K562 treated with DMSO at 1 percent for 24 hours (cell line): ENCODE measurements around the gene STON2. TPM values are rescaled to one million over a fixed set of nuclear protein-coding genes. Genes with fewer than 3 reads are reported as not detected.

Source experiments
- total RNA-seq: library from RNA; unstranded; fragments of 300-600 nt; gene quantifications from 2 replicates; pipeline ENCODE4 v1.2.3, GENCODE V29; 2022; ENCODE audit warnings: low read depth; ENCODE audit not compliant: insufficient read depth

Gene STON2, protein sequence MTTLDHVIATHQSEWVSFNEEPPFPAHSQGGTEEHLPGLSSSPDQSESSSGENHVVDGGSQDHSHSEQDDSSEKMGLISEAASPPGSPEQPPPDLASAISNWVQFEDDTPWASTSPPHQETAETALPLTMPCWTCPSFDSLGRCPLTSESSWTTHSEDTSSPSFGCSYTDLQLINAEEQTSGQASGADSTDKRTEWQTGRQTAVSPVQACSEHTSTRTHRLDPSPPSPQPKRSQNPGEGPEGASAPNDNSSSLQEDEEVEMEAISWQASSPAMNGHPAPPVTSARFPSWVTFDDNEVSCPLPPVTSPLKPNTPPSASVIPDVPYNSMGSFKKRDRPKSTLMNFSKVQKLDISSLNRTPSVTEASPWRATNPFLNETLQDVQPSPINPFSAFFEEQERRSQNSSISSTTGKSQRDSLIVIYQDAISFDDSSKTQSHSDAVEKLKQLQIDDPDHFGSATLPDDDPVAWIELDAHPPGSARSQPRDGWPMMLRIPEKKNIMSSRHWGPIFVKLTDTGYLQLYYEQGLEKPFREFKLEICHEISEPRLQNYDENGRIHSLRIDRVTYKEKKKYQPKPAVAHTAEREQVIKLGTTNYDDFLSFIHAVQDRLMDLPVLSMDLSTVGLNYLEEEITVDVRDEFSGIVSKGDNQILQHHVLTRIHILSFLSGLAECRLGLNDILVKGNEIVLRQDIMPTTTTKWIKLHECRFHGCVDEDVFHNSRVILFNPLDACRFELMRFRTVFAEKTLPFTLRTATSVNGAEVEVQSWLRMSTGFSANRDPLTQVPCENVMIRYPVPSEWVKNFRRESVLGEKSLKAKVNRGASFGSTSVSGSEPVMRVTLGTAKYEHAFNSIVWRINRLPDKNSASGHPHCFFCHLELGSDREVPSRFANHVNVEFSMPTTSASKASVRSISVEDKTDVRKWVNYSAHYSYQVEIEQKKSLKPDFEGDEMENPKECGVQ
- total RNA-seq: 19.4 and 27.3 TPM in 2 replicates

DNA sequence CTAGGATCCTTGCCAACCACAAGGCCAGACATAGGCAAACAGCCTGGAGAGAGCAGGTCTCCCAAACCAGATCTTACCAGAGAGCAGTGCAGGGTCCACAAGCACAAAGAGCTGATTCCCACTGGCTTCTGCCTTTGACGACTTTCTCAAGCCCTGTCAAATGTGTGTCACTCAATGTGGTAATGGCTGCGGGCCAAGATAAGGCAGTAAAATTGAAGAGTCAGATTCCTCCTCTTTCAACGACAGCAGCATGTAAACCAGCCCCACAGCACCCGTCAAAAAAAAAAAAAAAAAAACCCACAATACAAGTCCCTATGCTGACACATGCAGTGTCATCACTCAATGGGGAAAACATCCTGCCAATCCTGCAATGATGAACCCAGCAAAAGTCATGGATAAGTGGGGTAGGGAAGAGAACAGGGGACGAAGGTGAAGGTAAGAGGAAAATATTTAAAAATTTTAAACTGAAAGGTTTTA lies at the start of gene STON2:
STON2 (minus strand) TSS at position 123 of the 477 bp plus-strand sequence. CDS start 1,942 bp downstream, outside the sequence.

DNA sequence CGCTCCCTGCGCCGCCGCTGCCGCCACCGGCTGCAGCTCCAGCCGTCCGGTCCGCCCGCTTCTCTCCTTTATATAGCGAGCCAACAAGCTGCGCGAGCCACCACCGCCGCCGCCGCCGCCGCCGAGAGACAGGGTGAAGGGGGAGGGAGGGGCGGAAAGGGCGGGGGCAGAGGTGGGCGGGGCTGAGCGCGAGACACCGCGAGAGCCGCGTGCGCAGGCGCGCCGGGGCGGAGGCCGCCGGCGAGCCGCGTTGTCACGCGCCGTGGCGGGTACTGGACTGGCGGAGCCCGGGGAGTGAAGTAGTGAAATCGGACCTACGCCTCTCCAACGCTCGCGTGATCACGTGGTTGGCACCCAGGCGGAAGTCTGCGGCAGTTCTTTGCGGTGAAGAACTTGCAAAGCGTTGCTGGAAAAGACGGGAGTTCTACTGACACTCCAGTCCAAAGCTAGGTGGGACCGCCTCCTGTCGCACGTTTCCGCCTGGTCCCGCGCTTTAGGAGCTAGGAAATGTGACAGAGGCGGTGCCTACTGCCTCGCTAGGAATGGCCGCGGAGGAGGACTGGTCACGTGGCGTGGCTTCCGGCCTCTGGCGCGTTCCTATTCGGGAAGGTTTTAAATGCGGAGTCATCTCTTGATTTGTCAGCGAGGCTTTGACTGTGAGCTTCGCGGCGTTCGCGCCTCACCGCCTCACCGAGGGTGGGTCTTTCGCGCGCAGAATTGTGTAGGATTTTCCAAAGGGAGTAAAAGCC lies 179.1 kb downstream of the STON2 start, which contains the start of gene GTF2A1:
GTF2A1 (minus strand) TSS at position 130 of the 749 bp plus-strand sequence. CDS start 441 bp downstream, outside the sequence.

Other genes with a start within 250 kb of the STON2 start
- gene GTF2A1, start 179.4 kb downstream of the STON2 start, total RNA-seq: 9.2 and 9.6 TPM in 2 replicates
- gene SEL1L, start 133.5 kb upstream of the STON2 start, total RNA-seq: 14.8 and 21.8 TPM in 2 replicates